A673 (cell line): ENCODE results near the gene SRPK1.

ENCODE experiments used
- CTCF ChIP-seq: fragments of 300-800, 200-600 bp; sonication (generic); conservative IDR thresholded peaks from 2 replicates; pipeline ENCODE4 v1.5.1; 2017; ENCODE audit warnings: low read depth, mild to moderate bottlenecking, antibody characterized with exemption, low read length, moderate library complexity, mixed read lengths
- EZH2 ChIP-seq: fragments of 200-600 bp; sonication (generic); IDR thresholded peaks from 2 replicates; pipeline ENCODE4 v1.6.1; 2017; ENCODE audit warnings: borderline replicate concordance, low read depth, mild to moderate bottlenecking, mixed read lengths, antibody characterized with exemption, low read length; ENCODE audit not compliant: poor library complexity, severe bottlenecking

- TF ChIP-seq CTCF (no peak), EZH2 (no peak)
Measured at GRCh38 chr6:35907750-35908149, 13.1 kb downstream of the SRPK1 start.
